Measurements from ENCODE around the gene SHROOM3.

Gene SHROOM3

GRCh38 chr4:76518241-76518640 is 83.2 kb downstream of the SHROOM3 start:
- TF ChIP-seq BHLHE40 (IDR thresholded peaks at IDR 0.05; ENCODE audit: borderline replicate concordance): no peak
- ChIA-PET CTCF (interaction anchor here (0.8 kb wide), 1 partner anchor 338 kb away, joined by 3 read pairs; no protein-coding TSS in a partner anchor), POLR2A (no interaction called here)
- no peak for DNase-seq (ENCODE audit: extremely low spot score)

GRCh38 chr4:76523593-76523992 is 88.6 kb downstream of the SHROOM3 start:
- no peak for DNase-seq (ENCODE audit: extremely low spot score)
- ChIA-PET POLR2A (no interaction called here), CTCF (no interaction called here)

GRCh38 chr4:76525751-76526150 is 90.7 kb downstream of the SHROOM3 start:
- POLR2A ChIA-PET: no interaction called here
- no peak for TF ChIP-seq FOXK2 (IDR thresholded peaks at IDR 0.05)
- TF ChIP-seq ELF4 (IDR thresholded peaks at IDR 0.05): no peak
- TF ChIP-seq FOXA1 (IDR thresholded peaks at IDR 0.05): no peak
- TF ChIP-seq FOXM1 (IDR thresholded peaks at IDR 0.05; ENCODE audit: borderline replicate concordance): no peak
- TF ChIP-seq SP1 (IDR thresholded peaks at IDR 0.05): no peak
- TF ChIP-seq ARNT (IDR thresholded peaks at IDR 0.05): no peak
- no peak for TF ChIP-seq CTBP1 (IDR thresholded peaks at IDR 0.05; ENCODE audit: borderline replicate concordance)
- no peak for TF ChIP-seq L3MBTL2 (conservative IDR thresholded peaks at IDR 0.05)
- TF ChIP-seq ZNF384 (IDR thresholded peaks at IDR 0.05): no peak
- TF ChIP-seq SUZ12 (IDR thresholded peaks at IDR 0.05): no peak
- no peak for TF ChIP-seq NFRKB (IDR thresholded peaks at IDR 0.05)
- no peak for TF ChIP-seq BHLHE40 (IDR thresholded peaks at IDR 0.05; ENCODE audit: borderline replicate concordance)
- no peak for TF ChIP-seq TARDBP (IDR thresholded peaks at IDR 0.05)
- no peak for TF ChIP-seq HDGF (IDR thresholded peaks at IDR 0.05; ENCODE audit: borderline replicate concordance)
- TF ChIP-seq PKNOX1 (IDR thresholded peaks at IDR 0.05): no peak
- TF ChIP-seq LEF1 (IDR thresholded peaks at IDR 0.05; ENCODE audit: borderline replicate concordance): no peak
- CTCF ChIA-PET: no interaction called here
- DNase-seq (ENCODE audit: extremely low spot score): no peak

More at GRCh38 chr4:76523593-76523992, 88.6 kb downstream of the SHROOM3 start:
- TF ChIP-seq BHLHE40 (IDR thresholded peaks at IDR 0.05; ENCODE audit: borderline replicate concordance) (no peak), SUZ12 (IDR thresholded peaks at IDR 0.05) (no peak), PKNOX1 (IDR thresholded peaks at IDR 0.05) (no peak), ELF4 (IDR thresholded peaks at IDR 0.05) (no peak), LEF1 (IDR thresholded peaks at IDR 0.05; ENCODE audit: borderline replicate concordance) (no peak), FOXM1 (IDR thresholded peaks at IDR 0.05; ENCODE audit: borderline replicate concordance) (no peak), ARNT (IDR thresholded peaks at IDR 0.05) (no peak), TARDBP (IDR thresholded peaks at IDR 0.05) (no peak), FOXK2 (IDR thresholded peaks at IDR 0.05) (no peak), L3MBTL2 (conservative IDR thresholded peaks at IDR 0.05) (no peak)

GRCh38 chr4:76526585-76526990 is 91.6 kb downstream of the SHROOM3 start:
- TF ChIP-seq NFRKB (IDR thresholded peaks at IDR 0.05) (no peak), FOXK2 (IDR thresholded peaks at IDR 0.05) (no peak), TARDBP (IDR thresholded peaks at IDR 0.05) (no peak), ZNF384 (IDR thresholded peaks at IDR 0.05) (no peak), LEF1 (IDR thresholded peaks at IDR 0.05; ENCODE audit: borderline replicate concordance) (no peak), CTBP1 (IDR thresholded peaks at IDR 0.05; ENCODE audit: borderline replicate concordance) (no peak), PKNOX1 (IDR thresholded peaks at IDR 0.05) (no peak), BHLHE40 (IDR thresholded peaks at IDR 0.05; ENCODE audit: borderline replicate concordance) (no peak), ARNT (IDR thresholded peaks at IDR 0.05) (no peak), SP1 (IDR thresholded peaks at IDR 0.05) (no peak), FOXM1 (IDR thresholded peaks at IDR 0.05; ENCODE audit: borderline replicate concordance) (no peak)
- no peak for DNase-seq (ENCODE audit: extremely low spot score)
- ChIA-PET POLR2A (no interaction called here), CTCF (no interaction called here)

- TF ChIP-seq PKNOX1 (IDR thresholded peaks at IDR 0.05) (no peak), CTBP1 (IDR thresholded peaks at IDR 0.05; ENCODE audit: borderline replicate concordance) (no peak), FOXK2 (IDR thresholded peaks at IDR 0.05) (no peak), SUZ12 (IDR thresholded peaks at IDR 0.05) (no peak), ELF4 (IDR thresholded peaks at IDR 0.05) (no peak), TARDBP (IDR thresholded peaks at IDR 0.05) (no peak), SP1 (IDR thresholded peaks at IDR 0.05) (no peak), HDGF (IDR thresholded peaks at IDR 0.05; ENCODE audit: borderline replicate concordance) (no peak), FOXM1 (IDR thresholded peaks at IDR 0.05; ENCODE audit: borderline replicate concordance) (no peak), ARNT (IDR thresholded peaks at IDR 0.05) (no peak), ZNF384 (IDR thresholded peaks at IDR 0.05) (no peak), L3MBTL2 (conservative IDR thresholded peaks at IDR 0.05) (no peak)
- DNase-seq (ENCODE audit: extremely low spot score): no peak
- POLR2A ChIA-PET: no interaction called here
- CTCF ChIA-PET: no interaction called here
Observed at GRCh38 chr4:76527666-76528065, 92.6 kb downstream of the SHROOM3 start.

- POLR2A ChIA-PET: no interaction called here
- TF ChIP-seq SP1 (IDR thresholded peaks at IDR 0.05) (no peak), HDGF (IDR thresholded peaks at IDR 0.05; ENCODE audit: borderline replicate concordance) (no peak), L3MBTL2 (conservative IDR thresholded peaks at IDR 0.05) (no peak), ARNT (IDR thresholded peaks at IDR 0.05) (no peak), CTBP1 (IDR thresholded peaks at IDR 0.05; ENCODE audit: borderline replicate concordance) (no peak), FOXM1 (IDR thresholded peaks at IDR 0.05; ENCODE audit: borderline replicate concordance) (no peak), BHLHE40 (IDR thresholded peaks at IDR 0.05; ENCODE audit: borderline replicate concordance) (no peak), FOXA1 (IDR thresholded peaks at IDR 0.05) (no peak), ZNF384 (IDR thresholded peaks at IDR 0.05) (no peak), LEF1 (IDR thresholded peaks at IDR 0.05; ENCODE audit: borderline replicate concordance) (no peak), FOXK2 (IDR thresholded peaks at IDR 0.05) (no peak), ELF4 (IDR thresholded peaks at IDR 0.05) (no peak), PKNOX1 (IDR thresholded peaks at IDR 0.05) (no peak), TARDBP (IDR thresholded peaks at IDR 0.05) (no peak), NFRKB (IDR thresholded peaks at IDR 0.05) (no peak)
- DNase-seq (ENCODE audit: extremely low spot score): no peak
- CTCF ChIA-PET: interaction anchor here (0.5 kb wide), 1 partner anchor 511 kb away, joined by 3 read pairs; no protein-coding TSS in a partner anchor
Observed at GRCh38 chr4:76531597-76531996, 96.6 kb downstream of the SHROOM3 start.
